PFSK-1 (cell line): Measurements from ENCODE around the gene IL22RA2.

Source experiments
- REST ChIP-seq, 2 experiments: IDR thresholded peaks; 2 replicates each; pipeline versions ENCODE4 v1.6.1 to v1.8.0; 2011 to 2012; ENCODE audit warnings: low read depth in 2 of 2, low read length in 2 of 2, control low read depth in 1 of 2, inconsistent platforms in 1 of 2, mild to moderate bottlenecking in 1 of 2, moderate library complexity in 1 of 2; ENCODE audit not compliant: insufficient read depth in 1 of 2
- TAF1 ChIP-seq: IDR thresholded peaks from 2 replicates; pipeline ENCODE4 v1.6.1; 2012; ENCODE audit warnings: low read length, control low read depth, borderline replicate concordance; ENCODE audit not compliant: insufficient read depth

GRCh38 chr6:137150072-137150471 lies 23.4 kb downstream of the IL22RA2 start:
- TF ChIP-seq REST (IDR thresholded peaks at IDR 0.05; ENCODE audit: insufficient read depth in 1 of 2, low read depth in 2 of 2, low read length in 2 of 2): no peak
- TF ChIP-seq TAF1: no peak
